GM19043 (cell line): ENCODE data around the gene KIAA1614.

Experiments used
- ATAC-seq: cut with Tn5 transposase; IDR thresholded peaks from one replicate; pipeline ENCODE4 v1.9.1; 2021; ENCODE audit warnings: low read depth; ENCODE audit not compliant: unreplicated experiment

KIAA1614 gene

DNA sequence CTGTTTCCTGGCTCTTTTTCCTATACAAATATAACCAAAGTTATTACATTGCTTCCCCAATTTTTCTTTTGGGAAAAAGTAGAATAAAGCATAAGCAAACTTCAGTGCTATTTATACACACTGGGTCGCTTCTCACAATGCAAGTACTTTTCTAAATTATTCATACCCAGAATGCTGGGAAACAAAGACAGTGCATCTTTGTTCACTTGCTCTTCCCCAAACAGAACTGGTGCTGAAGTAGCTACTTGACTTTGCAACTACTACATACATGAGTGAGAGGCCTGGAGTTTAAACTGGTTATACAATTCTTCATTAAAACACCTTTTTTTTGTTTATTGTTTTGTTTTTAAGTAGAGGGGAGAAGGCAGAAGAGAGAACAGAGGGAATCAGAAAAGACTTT lies 69.7 kb downstream of the KIAA1614 start:
- no peak for ATAC-seq

DNA sequence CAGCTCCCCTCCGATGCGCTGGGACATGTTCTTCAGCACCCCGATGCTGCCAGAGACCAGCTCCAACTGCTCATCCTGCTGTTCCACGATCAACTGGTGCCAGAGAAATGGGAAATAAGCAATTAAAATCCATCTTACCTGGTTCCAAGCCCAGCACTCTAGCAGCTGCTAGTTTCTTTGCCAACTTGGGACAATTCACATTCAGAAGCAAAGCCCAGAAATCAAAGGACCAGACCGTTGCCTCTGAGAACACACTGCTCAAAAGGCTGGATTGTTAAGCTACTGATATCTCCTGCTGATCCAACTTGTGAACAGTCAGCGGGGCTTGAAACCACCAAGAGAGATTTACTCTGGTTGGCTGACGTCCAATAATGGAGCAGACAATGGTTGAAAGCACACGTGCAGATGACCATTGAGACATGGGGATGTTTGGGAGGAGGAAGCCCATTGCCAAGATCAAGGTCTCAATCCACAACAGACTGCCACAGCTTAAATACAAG lies 75.6 kb downstream of the KIAA1614 start:
- no peak for ATAC-seq

DNA sequence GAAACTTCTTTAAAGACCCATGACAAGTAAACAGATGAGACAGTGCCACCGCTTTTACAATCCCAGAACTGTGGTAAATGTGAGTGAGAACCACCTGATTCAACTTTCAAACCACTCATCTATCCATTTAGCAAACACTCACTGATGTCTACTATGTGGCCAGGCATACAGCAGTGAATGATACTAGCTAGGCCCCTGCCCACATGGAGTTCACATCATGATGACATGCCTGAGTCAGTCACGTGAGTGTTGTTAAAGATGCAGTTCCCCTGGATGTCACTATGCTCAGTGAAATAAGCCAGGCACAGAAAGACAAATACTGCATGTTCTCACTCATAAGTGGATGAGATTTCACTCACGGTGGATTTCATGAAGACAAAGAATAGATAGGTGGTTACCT lies 81.6 kb downstream of the KIAA1614 start:
- no peak for ATAC-seq

DNA sequence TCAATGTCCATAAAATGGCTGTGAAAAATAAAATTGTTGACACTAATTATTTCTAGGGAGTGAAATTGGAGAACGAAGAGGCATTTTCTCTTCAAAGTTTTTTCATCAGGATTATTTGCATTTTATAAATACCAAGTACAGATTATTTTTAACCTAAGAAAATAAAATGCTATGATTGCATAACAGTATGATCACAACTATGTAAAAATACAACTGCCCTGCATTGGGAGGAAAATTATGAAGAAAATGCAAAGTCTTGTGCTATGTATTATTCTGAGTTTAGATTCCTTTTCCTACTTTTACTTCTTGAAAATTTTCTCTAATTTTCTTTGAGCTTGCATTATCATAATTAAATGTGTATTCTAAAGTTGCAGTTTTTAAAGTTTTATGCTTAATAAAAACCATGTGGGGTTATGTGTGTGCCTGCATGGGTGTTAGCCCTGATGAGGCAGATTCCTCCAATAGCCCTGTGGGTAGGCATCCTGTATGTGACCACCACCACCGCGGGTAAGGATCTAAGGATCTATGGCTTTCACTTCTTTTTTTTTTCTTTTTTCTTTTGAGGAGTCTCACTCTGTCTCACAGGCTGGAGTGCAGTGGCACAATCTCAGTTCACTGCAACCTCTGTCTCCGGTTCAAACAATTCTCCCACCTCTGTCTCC lies 85.3 kb downstream of the KIAA1614 start:
- ATAC-seq: no peak
